Measurements from ENCODE around the gene MYOF. TPM values are rescaled to one million over a fixed set of nuclear protein-coding genes. Genes with fewer than 3 reads are reported as not detected.

Gene MYOF
- 354 TPM for polyA plus RNA-seq (2013, experiment 1 of 2; ENCODE audit: insufficient read length)
- 557 TPM for polyA plus RNA-seq (2013, experiment 2 of 2; ENCODE audit: insufficient read length)

GRCh38 chr10:93482145-93482834 is at the start of gene MYOF:
TSS of gene MYOF (minus strand) at chr10:93482334. CDS start at chr10:93482194, 140 bp downstream.
- DNase-seq, result peak; percentile 97

- no peak for DNase-seq
Measured at GRCh38 chr10:93518531-93518930, 36.4 kb upstream of the MYOF start.

- no peak for DNase-seq
Measured at GRCh38 chr10:93516006-93516380, 33.9 kb upstream of the MYOF start.

- peak; percentile 30 for DNase-seq
Measured at GRCh38 chr10:93515071-93516005, 33.2 kb upstream of the MYOF start.

- no peak for DNase-seq
Measured at GRCh38 chr10:93514521-93514920, 32.4 kb upstream of the MYOF start.

GRCh38 chr10:93513091-93513490 is 31.0 kb upstream of the MYOF start:
- DNase-seq, result no peak

GRCh38 chr10:93512565-93512964 is 30.4 kb upstream of the MYOF start:
- DNase-seq, result peak; percentile 65

GRCh38 chr10:93509816-93510215 is 27.7 kb upstream of the MYOF start:
- DNase-seq, result no peak

GRCh38 chr10:93505075-93505474 is 22.9 kb upstream of the MYOF start:
- no peak for DNase-seq

- no peak for DNase-seq
Measured at GRCh38 chr10:93503075-93503474, 20.9 kb upstream of the MYOF start.

- no peak for DNase-seq
Measured at GRCh38 chr10:93501650-93502049, 19.5 kb upstream of the MYOF start.

GRCh38 chr10:93498166-93498565 is 16.0 kb upstream of the MYOF start:
- no peak for DNase-seq

GRCh38 chr10:93496322-93497041 is 14.3 kb upstream of the MYOF start, which contains the start of gene CEP55:
TSS of gene CEP55 (plus strand) at chr10:93496612. CDS start at chr10:93500052, 3,440 bp downstream.
- DNase-seq, result peak; percentile 94

- peak; percentile 74 for DNase-seq
Measured at GRCh38 chr10:93495654-93496321, 13.7 kb upstream of the MYOF start.

GRCh38 chr10:93494494-93494893 is 12.4 kb upstream of the MYOF start:
- DNase-seq, result no peak

- no peak for DNase-seq
Measured at GRCh38 chr10:93493162-93493561, 11.0 kb upstream of the MYOF start.

- DNase-seq, result no peak
Measured at GRCh38 chr10:93491602-93492121, 9.5 kb upstream of the MYOF start.

- DNase-seq, result peak; percentile 84
Measured at GRCh38 chr10:93488956-93489528, 6.9 kb upstream of the MYOF start.

GRCh38 chr10:93485690-93486089 is 3.6 kb upstream of the MYOF start:
- DNase-seq, result no peak

GRCh38 chr10:93481637-93482144 is 443 bp downstream of the MYOF start:
- no peak for DNase-seq

GRCh38 chr10:93478873-93479272 is 3.3 kb downstream of the MYOF start:
- no peak for DNase-seq
